Astrocyte (in vitro differentiated cells and primary cell): ENCODE measurements around the gene LONRF3. TPM values are rescaled to one million over a fixed set of nuclear protein-coding genes. Genes with fewer than 3 reads are reported as not detected.

ENCODE experiments used
- DNase-seq: peaks from one replicate; pipeline ENCODE4 v3.0.0-alpha.2; 2010; ENCODE audit warnings: low read depth
- FAIRE-seq: peaks from 2 replicates; lab custom pipeline; 2011; peaks lifted over from hg19 to GRCh38; lab: Jason Lieb, UNC
- H2AFZ ChIP-seq: 2 replicates; pipeline ENCODE4 v1.6.0; 2012; ENCODE audit warnings: low read depth, low read length, inconsistent platforms
- H3K27ac ChIP-seq: 2 replicates; pipeline ENCODE4 v1.5.1; 2011; ENCODE audit warnings: low read depth, low read length, inconsistent platforms
- H3K27me3 ChIP-seq: 2 replicates; pipeline ENCODE4 v1.6.0; 2011; ENCODE audit warnings: low read length, inconsistent platforms; ENCODE audit not compliant: insufficient read depth
- H3K36me3 ChIP-seq: 2 replicates; pipeline ENCODE4 v1.5.1; 2011; ENCODE audit warnings: low read length, inconsistent platforms; ENCODE audit not compliant: insufficient read depth
- H3K4me1 ChIP-seq: 2 replicates; pipeline ENCODE4 v1.5.1; 2011; ENCODE audit warnings: low read length, inconsistent platforms; ENCODE audit not compliant: insufficient read depth
- H3K4me2 ChIP-seq: 2 replicates; pipeline ENCODE4 v1.6.0; 2012; ENCODE audit warnings: low read length, inconsistent platforms
- H3K4me3 ChIP-seq: 2 replicates; pipeline ENCODE4 v1.5.1; 2011; ENCODE audit warnings: low read depth, mild to moderate bottlenecking, low read length, inconsistent platforms; ENCODE audit not compliant: insufficient read depth
- H3K79me2 ChIP-seq: 2 replicates; pipeline ENCODE4 v1.6.0; 2012; ENCODE audit warnings: mild to moderate bottlenecking, low read length, inconsistent platforms; ENCODE audit not compliant: insufficient read depth
- H3K9ac ChIP-seq: 2 replicates; pipeline ENCODE4 v1.6.0; 2012; ENCODE audit warnings: mild to moderate bottlenecking, low read length, inconsistent platforms
- H3K9me3 ChIP-seq: 2 replicates; pipeline ENCODE4 v1.5.1; 2012; ENCODE audit warnings: low read depth, mild to moderate bottlenecking, low read length, inconsistent platforms; ENCODE audit not compliant: insufficient read depth
- H4K20me1 ChIP-seq: 2 replicates; pipeline ENCODE4 v1.6.0; 2012; ENCODE audit warnings: low read length, inconsistent platforms; ENCODE audit not compliant: insufficient read depth
- H3K27ac Mint-ChIP-seq: one replicate; pipeline ENCODE4 v1.8.0; 2021; ENCODE audit warnings: mild to moderate bottlenecking, mixed read lengths; ENCODE audit not compliant: unreplicated experiment
- H3K27me3 Mint-ChIP-seq: one replicate; pipeline ENCODE4 v1.8.0; 2021; ENCODE audit warnings: low read depth, mixed read lengths; ENCODE audit not compliant: unreplicated experiment
- H3K36me3 Mint-ChIP-seq: one replicate; pipeline ENCODE4 v1.8.0; 2021; ENCODE audit warnings: low read depth, mixed read lengths; ENCODE audit not compliant: unreplicated experiment
- H3K4me1 Mint-ChIP-seq: one replicate; pipeline ENCODE4 v1.8.0; 2021; ENCODE audit warnings: low read depth, mixed read lengths; ENCODE audit not compliant: unreplicated experiment
- H3K4me3 Mint-ChIP-seq: one replicate; pipeline ENCODE4 v1.8.0; 2021; ENCODE audit warnings: mild to moderate bottlenecking, moderate library complexity, mixed read lengths; ENCODE audit not compliant: unreplicated experiment
- H3K9me3 Mint-ChIP-seq: one replicate; pipeline ENCODE4 v1.8.0; 2021; ENCODE audit warnings: mild to moderate bottlenecking, mixed read lengths; ENCODE audit not compliant: unreplicated experiment
- CTCF ChIP-seq: IDR thresholded peaks from 2 replicates; pipeline ENCODE4 v1.5.1; 2011; ENCODE audit warnings: low read depth, mild to moderate bottlenecking, inconsistent platforms, low read length, moderate library complexity; ENCODE audit not compliant: insufficient read depth
- EZH2 ChIP-seq: IDR thresholded peaks from 2 replicates; pipeline ENCODE4 v1.6.1; 2012; ENCODE audit warnings: mild to moderate bottlenecking, low read length, inconsistent platforms; ENCODE audit not compliant: insufficient read depth
- total RNA-seq: library from RNA; stranded (reverse); gene quantifications from 2 replicates; pipeline ENCODE4 v1.2.1, GENCODE V29; 2021

The LONRF3 gene
- total RNA-seq, 1 donor from 2014 or later, result 0.11 TPM

GRCh38 chrX:118964252-118964651, 10.2 kb upstream of the LONRF3 start:
- peaks cover 18% of the 10 kb centered on the region for H3K27me3 Mint-ChIP-seq
- H3K9me3 Mint-ChIP-seq, result no peaks in the 10 kb centered on the region
- no peak for FAIRE-seq

GRCh38 chrX:118965395-118965794, 9.0 kb upstream of the LONRF3 start:
- Histone ChIP-seq H3K4me1 (no peaks in the 10 kb centered on the region), H4K20me1 (no peaks in the 10 kb centered on the region), H3K36me3 (no peaks in the 10 kb centered on the region), H3K9me3 (no peaks in the 10 kb centered on the region), H3K4me2 (no peak overlapping the region), H2AFZ (no peak overlapping the region), H3K4me3 (no peak overlapping the region), H3K79me2 (no peaks in the 10 kb centered on the region), H3K27ac (no peak overlapping the region), H3K9ac (no peak overlapping the region), H3K27me3 (no peaks in the 10 kb centered on the region)
- FAIRE-seq (no peak), DNase-seq (no peak)
- no peak for TF ChIP-seq EZH2
- TF ChIP-seq CTCF, result no peak
- H3K27me3 Mint-ChIP-seq, result peaks cover 23% of the 10 kb centered on the region
- no peaks in the 10 kb centered on the region for H3K36me3 Mint-ChIP-seq
- H3K4me1 Mint-ChIP-seq, result no peaks in the 10 kb centered on the region
- H3K27ac Mint-ChIP-seq, result no peak overlapping the region
- no peak overlapping the region for H3K4me3 Mint-ChIP-seq
- H3K9me3 Mint-ChIP-seq, result no peaks in the 10 kb centered on the region

More at GRCh38 chrX:118964252-118964651, 10.2 kb upstream of the LONRF3 start:
- H3K9ac ChIP-seq, result no peak overlapping the region
- H3K27ac Mint-ChIP-seq, result no peak overlapping the region
- H3K36me3 ChIP-seq, result no peaks in the 10 kb centered on the region
- no peak for DNase-seq
- no peaks in the 10 kb centered on the region for H3K36me3 Mint-ChIP-seq
- H3K4me1 Mint-ChIP-seq, result no peaks in the 10 kb centered on the region
- TF ChIP-seq EZH2 (no peak), CTCF (no peak)
- no peak overlapping the region for H3K4me2 ChIP-seq
- H4K20me1 ChIP-seq, result no peaks in the 10 kb centered on the region
- no peak overlapping the region for H3K27ac ChIP-seq
- no peaks in the 10 kb centered on the region for H3K79me2 ChIP-seq
- no peak overlapping the region for H3K4me3 ChIP-seq
- H3K27me3 ChIP-seq, result no peaks in the 10 kb centered on the region
- H3K4me3 Mint-ChIP-seq, result no peak overlapping the region
- H3K4me1 ChIP-seq, result no peaks in the 10 kb centered on the region
- no peaks in the 10 kb centered on the region for H3K9me3 ChIP-seq
- H2AFZ ChIP-seq, result no peak overlapping the region

- Mint-ChIP-seq H3K9me3 (no peaks in the 10 kb centered on the region), H3K27ac (no peak overlapping the region), H3K4me3 (no peak overlapping the region), H3K36me3 (no peaks in the 10 kb centered on the region), H3K27me3 (peaks cover 42% of the 10 kb centered on the region), H3K4me1 (no peaks in the 10 kb centered on the region)
- no peak for FAIRE-seq
- DNase-seq, result no peak
- Histone ChIP-seq H3K4me3 (no peak overlapping the region), H3K79me2 (no peaks in the 10 kb centered on the region), H3K27ac (no peak overlapping the region), H3K9ac (no peak overlapping the region), H3K9me3 (no peaks in the 10 kb centered on the region), H4K20me1 (no peaks in the 10 kb centered on the region), H3K36me3 (no peaks in the 10 kb centered on the region), H2AFZ (no peak overlapping the region), H3K27me3 (peaks cover 9% of the 10 kb centered on the region), H3K4me1 (no peaks in the 10 kb centered on the region), H3K4me2 (no peak overlapping the region)
- TF ChIP-seq CTCF (no peak), EZH2 (no peak)
Observed at GRCh38 chrX:118968031-118968430, 6.4 kb upstream of the LONRF3 start.
